Hematopoietic multipotent progenitor cell treated with erythropoietin and hydrocortisone succinate and interleukin-3 and kit ligand, for 15 days (in vitro differentiated cells): ENCODE data around the gene SOD3.

Experiments used
- DNase-seq: peaks from one replicate; pipeline ENCODE4 v3.0.0-alpha.2; 2015; ENCODE audit warnings: low spot score

Gene SOD3

DNA sequence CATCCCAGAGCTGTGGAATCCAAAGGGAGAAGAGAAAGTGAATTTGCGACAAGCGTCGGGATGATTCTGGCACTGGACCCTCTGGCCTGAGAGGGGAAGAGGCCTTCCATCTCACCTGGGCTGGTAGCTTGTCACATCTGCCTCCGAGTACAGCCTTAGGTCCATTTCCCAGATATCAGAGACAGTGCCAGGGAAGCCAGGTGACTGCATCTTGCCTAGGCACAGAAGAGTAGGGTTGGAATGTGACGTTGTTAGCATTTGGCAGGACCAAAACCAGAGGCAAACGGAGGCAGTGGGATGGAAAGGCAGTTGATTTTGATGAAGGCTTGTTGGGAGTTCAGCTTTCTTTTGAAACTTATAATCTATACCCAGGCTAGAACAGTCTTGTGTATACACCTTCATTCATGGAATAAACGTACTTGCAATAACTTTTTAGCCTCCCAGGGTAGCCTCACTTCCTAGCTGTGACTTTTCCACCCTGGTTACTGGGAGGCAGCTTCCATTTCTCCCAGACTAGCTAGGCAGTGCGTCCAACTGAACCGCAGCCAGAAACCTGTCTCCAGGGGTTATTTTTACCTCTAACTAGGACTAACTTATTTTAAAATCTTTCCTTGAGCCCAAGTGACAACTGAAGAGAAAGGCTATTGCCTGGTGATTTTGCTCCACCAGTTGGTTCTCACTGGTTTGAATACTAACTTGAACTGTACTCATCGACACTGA lies 5.9 kb downstream of the SOD3 start:
- DNase-seq, result no peak

DNA sequence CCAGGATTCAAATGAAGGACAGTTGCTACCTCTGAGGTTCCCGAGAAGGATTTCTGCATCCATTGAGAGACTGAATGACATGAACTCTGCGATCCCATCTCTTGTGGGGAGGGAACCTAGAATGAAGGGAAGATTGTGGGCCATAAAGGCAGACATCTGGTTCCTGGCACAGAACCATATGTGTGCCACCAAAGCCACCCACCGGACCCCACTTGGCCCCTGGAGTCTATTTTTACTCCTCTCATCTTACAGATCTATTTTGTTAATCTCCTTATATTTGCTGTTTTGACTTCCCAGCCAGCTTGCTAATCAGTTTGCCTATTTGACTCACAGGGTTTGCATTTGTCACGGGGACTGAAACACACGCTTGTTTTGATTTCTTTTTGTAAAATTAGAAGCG lies 7.3 kb downstream of the SOD3 start:
- no peak for DNase-seq

DNA sequence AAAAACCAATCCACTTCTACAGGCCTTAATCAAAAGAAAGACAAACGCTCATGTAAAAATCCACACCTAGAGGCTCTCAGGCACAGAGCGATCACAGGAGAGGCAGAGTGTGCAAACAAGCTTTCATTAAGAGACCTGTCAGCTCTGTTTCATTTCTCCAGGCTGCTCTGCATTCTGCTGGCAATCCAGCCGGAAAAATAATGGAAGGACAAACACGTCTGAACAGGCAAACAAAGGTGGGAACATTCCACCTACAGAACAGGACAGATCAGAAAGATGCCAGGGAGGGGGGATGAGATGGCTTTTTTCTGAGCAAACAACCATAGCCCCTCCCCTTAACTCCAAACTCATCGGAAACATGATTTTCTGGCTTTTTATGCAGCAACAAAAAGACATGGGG lies 9.7 kb downstream of the SOD3 start:
- no peak for DNase-seq

DNA sequence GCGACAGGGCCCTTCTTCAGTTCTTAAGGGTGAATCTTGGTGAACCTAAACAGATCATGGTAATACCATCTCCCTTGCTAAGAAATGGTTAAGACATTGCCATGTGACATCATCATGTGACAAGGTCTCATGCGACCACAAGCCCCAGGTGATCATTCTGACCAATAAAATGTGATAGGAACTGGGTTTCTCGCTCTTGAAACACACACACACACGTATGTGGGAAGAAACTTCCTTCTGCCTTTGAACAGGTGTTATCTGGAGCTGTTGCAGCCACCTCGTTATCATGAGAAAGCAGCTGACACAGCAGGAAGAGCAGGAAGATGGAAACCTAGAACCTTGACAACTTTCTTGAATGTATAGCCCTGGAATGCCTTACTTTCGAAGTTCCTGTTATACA lies 10.2 kb downstream of the SOD3 start:
- no peak for DNase-seq

DNA sequence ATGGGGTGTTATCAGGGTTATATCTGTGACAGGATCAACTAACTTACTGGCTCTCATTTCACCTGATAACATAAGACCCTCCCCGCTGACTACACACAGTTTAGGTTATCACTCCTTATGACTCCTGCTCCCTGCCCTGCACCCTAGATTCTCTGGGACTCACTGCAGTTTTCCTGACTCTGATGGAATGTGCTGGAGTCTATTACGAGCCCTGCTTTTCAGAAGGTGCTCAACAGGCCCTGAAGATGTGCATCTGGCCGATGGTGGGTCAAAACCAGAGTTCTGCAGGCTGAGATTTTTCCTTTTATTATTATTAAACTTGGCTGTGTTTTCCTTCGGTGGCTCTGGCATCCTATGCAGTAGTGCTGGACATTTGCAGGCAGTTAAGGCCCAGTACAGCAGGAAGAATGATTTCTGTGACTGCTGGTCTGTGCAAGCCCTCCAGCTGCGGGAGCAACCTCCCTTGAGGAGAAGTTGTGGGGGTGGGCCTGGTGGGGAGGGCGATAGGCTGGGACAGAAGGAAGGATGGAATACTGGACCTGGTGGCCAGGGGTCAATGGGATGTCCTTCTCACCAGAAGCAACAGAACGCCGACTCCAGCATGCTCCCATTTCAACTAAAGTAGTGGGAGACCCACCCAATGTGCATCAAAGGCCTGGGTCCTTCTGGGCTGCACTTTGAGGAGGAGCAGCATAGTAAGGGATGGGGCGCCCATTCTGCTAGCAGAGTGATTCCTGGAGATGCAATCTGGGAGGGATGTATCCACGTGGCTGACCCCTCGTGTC lies 11.0 kb downstream of the SOD3 start:
- DNase-seq, result no peak

DNA sequence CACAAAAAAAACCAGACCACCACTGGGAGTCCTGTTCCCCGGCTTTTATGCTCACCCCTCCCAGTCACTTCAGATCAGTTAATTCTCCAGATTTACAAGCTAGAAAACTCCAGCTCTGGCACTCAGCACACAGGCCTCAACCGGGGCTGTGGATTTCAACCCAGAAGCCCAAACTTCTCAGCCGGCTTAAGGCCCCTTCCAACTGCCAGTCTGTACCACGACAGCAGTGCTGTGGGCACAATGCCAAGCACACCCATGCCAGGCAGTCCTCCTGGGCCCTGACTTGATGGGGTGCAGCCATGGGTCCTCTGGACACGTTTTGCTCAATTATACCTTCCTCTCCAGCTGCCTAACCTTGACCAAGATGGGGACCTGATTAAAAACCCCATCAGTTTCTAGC lies 12.2 kb downstream of the SOD3 start:
- no peak for DNase-seq

DNA sequence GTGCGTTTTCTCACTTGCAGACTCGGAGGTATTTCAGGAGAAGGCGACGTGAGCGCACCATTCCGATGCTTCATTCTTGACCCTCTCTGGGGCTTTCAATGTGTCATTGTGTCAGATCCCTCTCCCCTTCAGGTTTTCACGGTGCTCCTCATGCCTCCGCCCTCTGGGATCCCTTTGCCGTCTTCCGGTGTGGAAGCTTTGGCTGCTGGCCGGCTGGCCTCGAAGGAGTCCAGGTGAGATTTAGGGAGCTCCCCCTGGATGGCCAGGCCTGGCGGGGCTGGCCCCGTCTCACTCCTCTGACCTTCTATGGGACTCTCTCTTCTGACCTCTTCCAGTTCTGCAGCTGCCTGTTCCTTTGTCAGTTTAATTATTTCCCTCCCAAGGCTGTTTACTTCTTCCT lies 12.9 kb downstream of the SOD3 start:
- DNase-seq, result no peak

DNA sequence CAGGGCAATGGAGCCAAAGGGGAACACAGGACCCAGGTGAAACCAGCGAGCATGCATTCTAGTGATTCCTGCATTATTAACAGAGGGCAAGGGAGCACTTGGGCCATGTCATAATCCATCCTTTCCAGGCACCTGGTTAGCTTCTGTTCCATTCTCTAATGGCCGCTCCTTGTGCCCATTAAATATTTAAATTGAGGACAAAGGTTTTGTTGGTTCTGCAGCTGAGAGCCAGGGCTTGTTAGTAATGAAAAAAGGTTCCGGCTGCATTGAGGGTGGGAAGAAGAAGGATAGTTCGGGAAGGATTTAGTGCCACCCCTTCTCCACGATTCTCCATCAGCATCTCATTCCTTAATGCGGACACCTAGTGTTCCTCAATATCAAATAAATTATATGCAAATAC lies 13.6 kb downstream of the SOD3 start:
- no peak for DNase-seq

DNA sequence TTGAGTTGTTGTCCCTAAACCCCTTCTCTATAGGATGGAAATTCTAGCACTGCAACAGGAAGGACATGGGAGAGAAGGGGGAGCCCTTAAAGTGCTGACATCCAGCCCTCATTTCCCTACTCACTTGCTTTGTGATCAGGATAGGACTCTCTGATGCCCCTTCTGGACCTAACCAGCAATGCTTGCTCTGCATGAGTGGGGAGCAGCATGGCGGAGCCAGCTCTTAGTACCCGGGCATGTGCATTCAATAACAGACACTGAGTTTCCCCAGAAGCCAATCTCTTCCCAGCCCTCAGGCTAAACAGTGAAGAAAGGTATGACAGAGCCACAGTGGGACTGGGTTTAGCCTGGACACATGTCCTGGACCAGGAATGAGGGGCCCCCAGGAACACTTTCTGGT lies 14.0 kb downstream of the SOD3 start:
- DNase-seq, result no peak

DNA sequence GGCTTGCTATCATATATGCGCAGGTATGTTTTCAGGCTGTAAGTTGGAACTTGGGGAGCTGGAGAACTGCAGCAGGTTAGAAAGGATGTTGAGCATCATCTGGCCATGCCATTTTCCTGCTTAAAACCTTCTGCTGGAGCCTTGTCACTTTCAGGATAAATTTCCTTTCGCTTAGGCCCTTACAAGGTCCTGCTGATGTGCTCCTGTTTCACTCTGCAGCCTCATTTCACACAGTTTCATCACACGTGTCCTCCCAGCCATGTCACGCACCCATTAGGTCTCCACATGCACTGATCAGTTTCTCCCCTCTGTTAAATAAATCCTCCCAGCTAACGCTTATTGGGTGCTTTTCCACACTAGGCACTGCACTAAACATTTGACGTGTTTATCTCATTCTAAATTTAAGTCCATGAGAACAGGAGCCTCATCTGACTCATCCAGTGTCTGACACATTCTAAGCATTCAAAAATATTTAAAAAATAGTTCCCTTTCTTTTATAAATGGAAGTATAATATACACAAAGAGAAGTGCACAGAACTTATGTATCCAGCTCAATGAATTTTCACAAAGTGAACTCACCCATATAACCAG lies 14.5 kb downstream of the SOD3 start:
- no peak for DNase-seq

DNA sequence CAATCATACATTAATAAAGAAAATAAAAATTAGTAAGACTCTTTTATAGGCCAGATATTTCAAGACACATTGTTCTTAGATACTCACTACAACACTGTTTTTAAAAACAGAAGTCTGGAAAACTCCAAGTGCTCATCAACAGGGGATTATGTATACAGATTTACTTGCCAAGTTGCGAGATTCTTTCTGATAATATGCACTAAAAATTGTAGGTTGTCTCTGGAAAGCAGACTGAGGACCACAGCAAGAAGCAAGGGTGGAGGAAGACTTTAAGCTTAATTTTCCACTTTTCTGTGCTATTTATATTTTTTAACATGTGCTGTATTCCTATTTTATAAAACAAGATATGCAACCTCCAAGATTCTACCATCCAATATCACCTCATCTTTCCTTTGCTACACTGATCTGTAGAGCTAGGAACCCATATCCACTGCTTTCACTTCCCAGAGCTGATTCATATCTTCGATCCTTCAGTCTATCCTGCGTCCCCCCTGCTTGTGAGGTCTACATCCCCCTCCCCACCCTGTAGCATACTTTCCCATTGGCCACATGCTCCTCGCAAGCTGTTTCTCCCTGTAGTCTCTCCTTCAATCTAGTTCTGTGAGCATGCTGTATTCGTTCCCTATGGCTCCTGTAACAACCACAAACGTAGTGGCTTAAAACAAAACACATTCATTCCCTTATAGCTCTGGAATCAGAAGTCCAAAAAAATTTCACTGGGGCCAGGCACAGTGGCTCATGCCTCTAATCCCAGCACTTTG lies 15.7 kb downstream of the SOD3 start:
- no peak for DNase-seq

DNA sequence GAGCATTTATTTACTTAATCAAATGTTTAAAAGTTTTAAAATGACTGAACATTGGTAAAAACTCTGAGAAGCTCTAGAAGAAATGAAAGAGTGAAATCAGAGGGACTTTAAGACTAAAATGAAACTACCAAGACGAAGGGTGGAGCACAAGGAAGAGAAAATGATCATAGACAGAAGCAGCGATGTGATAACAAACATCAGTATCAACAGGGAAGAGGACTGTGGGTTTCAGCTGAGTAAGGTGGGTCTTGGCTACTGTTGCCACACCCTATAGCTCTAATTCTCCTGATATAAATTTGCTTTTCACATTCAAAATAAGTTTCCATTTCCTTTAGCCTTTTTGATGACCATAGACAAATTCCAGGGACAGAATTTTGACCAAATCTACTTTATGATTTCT lies 18.4 kb downstream of the SOD3 start:
- no peak for DNase-seq

DNA sequence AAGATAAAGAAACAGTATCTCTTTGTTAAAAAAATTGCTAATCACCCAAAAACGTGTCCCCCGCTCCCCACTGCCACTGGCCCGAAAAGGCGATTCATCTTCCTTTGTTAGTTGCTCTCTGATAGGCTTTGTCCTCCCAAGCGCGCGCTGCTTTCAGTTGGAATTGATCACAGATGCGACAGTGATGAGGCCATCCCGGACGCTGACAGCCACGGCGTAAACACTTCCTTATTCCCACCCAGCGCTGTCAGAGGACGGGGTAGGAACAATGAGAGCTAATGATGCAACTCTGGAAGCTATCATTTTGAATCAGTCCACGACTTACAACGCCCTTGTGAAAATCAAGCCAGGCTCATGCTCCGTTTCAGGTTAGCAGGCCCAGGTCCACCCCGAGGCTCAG lies 21.4 kb downstream of the SOD3 start:
- no peak for DNase-seq

DNA sequence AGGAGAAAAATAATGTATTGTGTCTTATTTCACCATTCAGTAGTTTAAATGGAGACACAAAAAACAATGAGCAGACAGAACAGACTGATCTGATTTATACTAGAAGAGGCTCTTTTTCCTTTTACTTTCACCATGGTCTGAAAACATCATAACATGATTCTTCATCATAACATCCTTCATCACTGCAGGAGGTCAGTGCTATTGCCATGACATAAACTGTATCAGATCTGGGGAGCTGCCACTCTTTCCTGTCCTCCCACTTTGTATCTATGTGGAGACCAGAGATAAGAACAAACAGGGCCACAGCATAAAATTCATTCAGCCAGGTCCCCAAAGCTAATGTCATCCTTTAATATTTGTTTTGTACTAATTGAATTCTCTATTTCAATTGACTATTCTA lies 25.2 kb downstream of the SOD3 start:
- DNase-seq, result no peak

DNA sequence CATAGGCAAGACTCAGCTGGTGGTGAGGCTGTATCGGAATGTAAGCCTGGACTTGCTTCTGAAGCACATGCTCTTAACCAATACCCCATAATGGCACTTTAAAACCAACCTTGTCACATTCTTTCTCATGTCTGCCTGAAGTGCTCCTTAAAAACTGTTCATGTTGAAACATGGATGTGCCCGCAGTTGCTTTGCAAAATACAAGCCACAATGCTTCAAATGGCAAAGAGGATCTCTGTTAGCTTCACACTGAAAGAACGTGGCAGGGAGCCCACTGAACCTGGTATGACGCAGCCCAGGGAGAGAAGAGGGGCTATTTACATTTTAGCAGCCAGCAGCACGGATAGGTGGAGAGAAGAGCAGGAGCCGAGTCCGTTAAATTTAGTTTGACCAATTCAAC lies 29.3 kb downstream of the SOD3 start:
- no peak for DNase-seq

DNA sequence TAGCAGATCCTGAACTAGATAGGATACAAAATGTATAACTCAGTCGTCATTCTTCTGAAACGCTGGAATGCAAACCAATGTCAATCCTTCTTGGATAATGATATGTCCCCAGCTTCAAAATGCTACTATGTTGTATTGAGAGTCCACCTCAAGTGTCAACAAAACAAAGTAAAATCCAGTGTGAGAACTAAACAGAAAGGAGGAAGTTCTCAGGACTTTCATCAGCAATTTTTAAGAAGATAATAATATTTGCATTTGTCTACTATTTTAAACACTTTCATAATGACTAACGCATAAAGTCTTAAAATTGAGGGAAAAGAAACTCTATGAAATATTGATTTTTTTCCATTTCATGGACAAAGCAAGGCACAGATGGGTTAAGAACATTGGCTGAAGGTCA lies 36.3 kb downstream of the SOD3 start:
- DNase-seq, result no peak

DNA sequence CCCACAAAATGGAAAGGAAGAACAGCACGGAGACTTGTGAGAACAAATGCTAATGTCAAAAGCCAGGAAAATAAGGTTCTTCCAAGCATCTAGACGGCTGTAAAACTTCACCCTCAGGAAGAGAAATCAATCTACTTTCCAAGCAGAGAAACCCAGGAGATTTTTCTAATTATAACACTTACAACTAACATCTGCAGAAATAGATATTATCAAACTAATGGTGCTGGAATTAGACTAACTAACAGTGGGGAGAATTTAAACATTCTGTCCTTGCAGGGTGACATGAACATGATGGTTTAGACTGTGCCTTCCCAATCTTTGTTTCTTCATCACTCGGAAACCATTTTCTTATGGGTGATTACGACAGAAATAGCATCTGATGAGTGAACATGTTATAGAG lies 40.3 kb downstream of the SOD3 start:
- DNase-seq, result no peak

DNA sequence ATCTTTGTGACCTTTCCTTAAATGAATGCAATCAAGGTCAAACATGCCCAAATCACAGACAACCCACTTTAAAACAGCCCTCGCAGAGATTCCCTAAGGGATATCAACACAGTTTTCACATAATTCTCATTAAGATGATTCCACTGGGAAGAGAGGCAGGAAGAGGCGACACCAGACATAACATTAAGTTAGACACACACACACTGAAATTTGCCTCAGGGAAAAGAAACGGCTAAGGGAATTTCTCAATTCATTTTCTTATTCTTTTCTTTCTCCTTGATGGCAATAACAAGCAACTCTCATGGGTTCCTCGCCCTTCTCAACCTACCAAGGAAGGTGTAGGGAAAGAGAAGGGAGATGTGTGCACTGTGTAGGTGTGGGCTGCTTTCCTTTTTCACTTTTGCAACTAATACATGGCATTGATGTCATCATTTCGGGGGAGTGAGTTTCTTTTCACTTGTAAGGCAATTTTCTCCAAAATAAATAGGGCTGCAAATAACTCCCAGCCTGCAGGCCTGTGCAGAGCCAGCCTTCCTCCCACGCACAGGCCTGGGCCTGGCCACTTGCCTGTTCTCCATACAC lies 41.4 kb downstream of the SOD3 start:
- no peak for DNase-seq

DNA sequence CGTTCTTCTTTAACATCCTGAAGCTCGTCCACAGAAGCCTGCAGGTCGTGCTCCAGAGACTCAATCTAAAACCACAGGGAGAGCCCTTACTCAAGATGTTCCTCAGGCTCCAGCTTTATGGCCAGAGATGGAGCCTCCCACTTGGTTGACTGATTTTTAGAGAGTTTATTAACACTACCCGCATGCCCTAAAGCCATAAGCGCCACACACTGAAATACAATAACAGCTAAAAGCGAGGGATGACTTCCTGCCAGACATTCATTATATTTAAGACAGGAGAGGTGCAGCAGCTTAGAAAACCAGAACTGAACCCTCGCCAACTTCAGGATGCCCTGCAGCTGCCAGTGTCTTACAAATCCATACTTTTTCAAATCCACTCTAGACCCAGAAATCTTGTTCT lies 42.0 kb downstream of the SOD3 start:
- no peak for DNase-seq

DNA sequence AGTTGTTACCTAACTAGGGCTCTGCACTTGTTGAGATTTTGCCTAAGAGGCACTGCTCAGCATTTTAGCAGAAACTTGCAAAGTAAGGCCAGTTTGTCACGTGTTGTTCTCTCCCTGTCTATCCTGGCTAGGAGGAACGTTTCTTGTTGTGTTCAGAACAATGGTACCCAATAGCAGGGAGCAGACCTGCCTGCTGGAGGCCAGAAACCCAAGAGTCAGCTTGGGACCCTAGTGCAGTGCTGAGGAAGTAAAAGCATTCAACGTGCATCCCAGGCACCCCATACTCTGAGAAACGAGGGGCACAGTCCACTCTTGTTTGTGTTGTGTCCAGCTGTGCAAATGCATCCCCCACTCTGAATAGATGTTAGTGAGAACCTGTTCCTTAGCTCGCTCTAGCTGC lies 42.4 kb downstream of the SOD3 start:
- DNase-seq, result no peak

DNA sequence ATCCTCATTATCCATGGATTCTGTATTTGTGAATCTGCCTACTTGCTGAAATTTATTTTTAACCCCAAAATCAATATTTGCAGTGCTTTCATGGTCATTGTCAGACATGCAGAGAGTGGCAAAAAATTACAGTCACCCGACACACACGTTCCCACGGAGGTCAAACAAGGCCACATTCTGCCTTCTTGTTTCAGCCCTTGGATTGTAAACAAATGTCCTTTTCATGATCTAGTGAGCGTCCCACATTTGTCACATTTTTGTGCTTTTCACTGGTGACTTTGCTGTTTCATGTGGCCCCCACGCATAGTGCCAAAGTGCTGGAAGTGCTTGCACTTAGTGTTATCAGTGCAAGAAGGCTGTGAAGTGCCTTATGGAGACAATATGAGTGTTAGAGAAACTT lies 45.0 kb downstream of the SOD3 start:
- DNase-seq, result no peak

DNA sequence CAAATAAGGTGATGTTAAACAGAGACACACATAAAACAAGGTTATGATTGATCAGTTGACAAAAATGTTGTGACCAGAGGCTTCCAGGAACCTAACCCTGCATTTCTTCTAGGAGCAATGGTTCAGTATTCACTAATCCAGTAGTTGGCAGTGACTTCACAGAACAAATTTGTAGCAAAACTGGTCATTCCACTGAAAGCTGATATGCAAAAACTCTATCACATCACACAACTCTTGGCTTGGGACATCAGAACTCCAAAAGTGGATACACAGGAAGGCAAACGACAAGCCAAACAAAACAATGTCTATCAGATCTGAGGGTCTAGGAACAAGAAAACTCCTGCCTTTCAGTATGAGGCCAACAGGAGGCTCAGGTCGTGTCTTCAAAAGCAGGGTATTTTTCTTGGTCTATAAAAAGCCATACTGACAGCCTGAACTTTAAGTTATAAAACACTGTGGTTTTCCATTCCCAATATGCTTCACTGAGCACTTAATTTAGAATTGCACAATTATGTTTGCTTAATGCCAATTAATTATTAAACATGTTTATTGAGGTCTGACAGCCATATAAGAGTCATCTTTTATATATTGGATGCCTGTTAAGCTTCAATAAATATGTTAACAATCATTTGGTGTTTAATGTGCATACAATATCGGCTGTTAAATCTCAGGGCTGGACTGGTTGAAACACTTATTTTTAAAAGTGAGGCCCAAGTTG lies 45.6 kb downstream of the SOD3 start:
- no peak for DNase-seq
